Measurements from ENCODE around the gene ITGB3. TPM values are rescaled to one million over a fixed set of nuclear protein-coding genes. Genes with fewer than 3 reads are reported as not detected.

ITGB3 gene
- total and polyA plus RNA-seq, 10 of the 15 experiments (the other 5 are each of a cell fraction or from before 2014, with no cell fraction given) = 0.69 to 22.8 (median 13.6) TPM

DNA sequence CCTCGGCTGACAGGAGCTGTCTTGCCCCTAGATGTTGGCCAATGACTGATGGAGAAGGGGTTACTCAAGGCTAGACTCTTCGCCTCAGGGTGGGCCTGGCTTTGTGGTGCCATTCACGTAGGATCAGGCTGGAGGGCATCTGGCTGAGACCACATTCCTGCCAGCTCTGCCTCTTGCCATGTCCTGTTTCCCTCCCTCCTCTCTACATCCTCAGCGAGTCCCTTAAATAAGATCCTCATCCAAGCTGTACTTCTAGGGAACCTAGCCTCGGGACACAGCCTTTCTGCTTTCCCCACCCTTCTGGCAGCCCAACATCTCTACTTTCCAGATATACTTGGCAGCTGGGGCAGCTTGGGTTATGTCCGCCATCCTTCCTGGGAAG, 42.2 kb downstream of the ITGB3 start (continued):
- no peak for TF ChIP-seq TAF1 (IDR thresholded peaks at IDR 0.05; ENCODE audit: borderline replicate concordance, low read depth, low read length)
- no peak for TF ChIP-seq IKZF2 (IDR thresholded peaks at IDR 0.05)
- TF ChIP-seq ZBED1 (IDR thresholded peaks at IDR 0.05; ENCODE audit: borderline replicate concordance) = no peak
- TF ChIP-seq, protein P1, sequence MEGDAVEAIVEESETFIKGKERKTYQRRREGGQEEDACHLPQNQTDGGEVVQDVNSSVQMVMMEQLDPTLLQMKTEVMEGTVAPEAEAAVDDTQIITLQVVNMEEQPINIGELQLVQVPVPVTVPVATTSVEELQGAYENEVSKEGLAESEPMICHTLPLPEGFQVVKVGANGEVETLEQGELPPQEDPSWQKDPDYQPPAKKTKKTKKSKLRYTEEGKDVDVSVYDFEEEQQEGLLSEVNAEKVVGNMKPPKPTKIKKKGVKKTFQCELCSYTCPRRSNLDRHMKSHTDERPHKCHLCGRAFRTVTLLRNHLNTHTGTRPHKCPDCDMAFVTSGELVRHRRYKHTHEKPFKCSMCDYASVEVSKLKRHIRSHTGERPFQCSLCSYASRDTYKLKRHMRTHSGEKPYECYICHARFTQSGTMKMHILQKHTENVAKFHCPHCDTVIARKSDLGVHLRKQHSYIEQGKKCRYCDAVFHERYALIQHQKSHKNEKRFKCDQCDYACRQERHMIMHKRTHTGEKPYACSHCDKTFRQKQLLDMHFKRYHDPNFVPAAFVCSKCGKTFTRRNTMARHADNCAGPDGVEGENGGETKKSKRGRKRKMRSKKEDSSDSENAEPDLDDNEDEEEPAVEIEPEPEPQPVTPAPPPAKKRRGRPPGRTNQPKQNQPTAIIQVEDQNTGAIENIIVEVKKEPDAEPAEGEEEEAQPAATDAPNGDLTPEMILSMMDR (IDR thresholded peaks at IDR 0.05 in 2 of 3, conservative IDR thresholded peaks at IDR 0.05 in 1 of 3; ENCODE audit: control insufficient read depth in 2 of 3, extremely low read depth in 1 of 3, insufficient read depth in 1 of 3, low read depth in 3 of 3, low read length in 3 of 3) = no peak
- TF ChIP-seq, protein P2, sequence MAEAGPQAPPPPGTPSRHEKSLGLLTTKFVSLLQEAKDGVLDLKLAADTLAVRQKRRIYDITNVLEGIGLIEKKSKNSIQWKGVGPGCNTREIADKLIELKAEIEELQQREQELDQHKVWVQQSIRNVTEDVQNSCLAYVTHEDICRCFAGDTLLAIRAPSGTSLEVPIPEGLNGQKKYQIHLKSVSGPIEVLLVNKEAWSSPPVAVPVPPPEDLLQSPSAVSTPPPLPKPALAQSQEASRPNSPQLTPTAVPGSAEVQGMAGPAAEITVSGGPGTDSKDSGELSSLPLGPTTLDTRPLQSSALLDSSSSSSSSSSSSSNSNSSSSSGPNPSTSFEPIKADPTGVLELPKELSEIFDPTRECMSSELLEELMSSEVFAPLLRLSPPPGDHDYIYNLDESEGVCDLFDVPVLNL (IDR thresholded peaks at IDR 0.05; ENCODE audit: low read depth, low read length) = no peak
- TF ChIP-seq, protein P3, sequence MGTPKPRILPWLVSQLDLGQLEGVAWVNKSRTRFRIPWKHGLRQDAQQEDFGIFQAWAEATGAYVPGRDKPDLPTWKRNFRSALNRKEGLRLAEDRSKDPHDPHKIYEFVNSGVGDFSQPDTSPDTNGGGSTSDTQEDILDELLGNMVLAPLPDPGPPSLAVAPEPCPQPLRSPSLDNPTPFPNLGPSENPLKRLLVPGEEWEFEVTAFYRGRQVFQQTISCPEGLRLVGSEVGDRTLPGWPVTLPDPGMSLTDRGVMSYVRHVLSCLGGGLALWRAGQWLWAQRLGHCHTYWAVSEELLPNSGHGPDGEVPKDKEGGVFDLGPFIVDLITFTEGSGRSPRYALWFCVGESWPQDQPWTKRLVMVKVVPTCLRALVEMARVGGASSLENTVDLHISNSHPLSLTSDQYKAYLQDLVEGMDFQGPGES (IDR thresholded peaks at IDR 0.05) = no peak

DNA sequence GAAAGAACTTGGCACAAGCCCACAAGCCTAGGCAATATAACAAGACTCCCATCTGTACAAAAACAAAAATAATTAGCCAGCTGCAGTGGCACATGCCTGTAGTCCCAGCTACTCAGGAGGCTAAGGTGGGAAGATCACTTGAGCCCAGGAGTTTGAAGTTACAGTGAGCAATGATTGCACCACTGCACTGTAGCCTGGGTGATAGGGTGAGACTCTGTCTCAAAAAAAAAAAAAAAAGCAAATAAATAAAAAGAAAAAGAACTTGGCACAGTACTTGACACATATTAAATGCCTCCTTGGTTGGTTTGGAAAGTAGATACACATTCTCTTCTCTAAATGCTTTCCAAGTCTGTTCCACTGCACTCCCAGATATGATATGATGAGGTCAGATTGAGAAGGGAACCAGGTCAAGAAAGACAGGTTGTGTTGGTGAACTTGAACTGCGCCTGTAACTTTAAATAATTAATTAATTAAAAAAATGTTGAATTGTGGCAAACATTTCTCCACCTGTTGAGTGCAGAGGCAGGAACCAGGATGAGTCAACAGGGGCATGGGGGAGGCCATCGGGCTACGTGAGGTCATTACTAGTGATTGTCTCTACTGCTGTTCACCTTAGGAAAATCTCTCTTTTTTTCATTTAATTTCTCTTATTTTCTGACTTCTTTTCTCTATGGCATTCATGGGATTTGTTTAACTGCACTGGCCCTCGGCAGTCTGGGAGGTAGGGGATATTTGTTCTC, 44.2 kb downstream of the ITGB3 start:
- ChIA-PET CTCF (interaction anchor here (0.6 kb wide), 2 partner anchors 9 to 13 kb away, joined by 3 read pairs; no protein-coding TSS in a partner anchor), POLR2A (interaction anchor here (0.9 kb wide), 1 partner anchor 11 kb away, joined by 3 read pairs; no protein-coding TSS in a partner anchor), RAD21 (ENCODE audit: unreplicated experiment) (no interaction called here), SMC1A (ENCODE audit: uncharacterized antibody, unreplicated experiment) (no interaction called here)
- Histone ChIP-seq H3K36me3 (ENCODE audit: control insufficient read depth in 2 of 2, insufficient read depth in 2 of 2, low read length in 1 of 2) (peaks cover 0 to 2% of the 10 kb centered on the region in 2 experiments; a peak in 1 of 4 replicates), H3K27ac (ENCODE audit: control insufficient read depth, insufficient read depth) (no peak overlapping the region), H3K27me3 (replicated peaks in 1 of 2; ENCODE audit: control insufficient read depth in 2 of 2, insufficient read depth in 2 of 2, low read length in 1 of 2) (no peaks in the 10 kb centered on the region), H4K20me1 (ENCODE audit: control insufficient read depth, insufficient read depth) (no peaks in the 10 kb centered on the region), H3K9ac (ENCODE audit: control insufficient read depth, insufficient read depth, low read length) (no peak overlapping the region), H3K4me3 (no peak overlapping the region), H3K4me1 (ENCODE audit: control insufficient read depth, insufficient read depth, low read length) (no peaks in the 10 kb centered on the region), H3K79me2 (ENCODE audit: control insufficient read depth, insufficient read depth, low read length) (no peaks in the 10 kb centered on the region), H3K4me2 (ENCODE audit: control insufficient read depth, insufficient read depth) (no peak overlapping the region), H2AFZ (ENCODE audit: control insufficient read depth, low read depth, low read length) (no peak overlapping the region), H3K9me3 (replicated peaks; ENCODE audit: control insufficient read depth, insufficient read depth, low read length) (no peaks in the 10 kb centered on the region)
- 82% methylated on average over 4 of the region's 4 CpGs for WGBS (ENCODE audit: insufficient coverage, insufficient replicate concordance, low lambda C conversion rate, missing lambda C conversion rate)
- intact Hi-C loops (cut with micrococcal nuclease; ENCODE audit: unreplicated experiment) (no loop called here), in situ Hi-C loops (cut with MboI) (no loop called here)
- no peak for ATAC-seq
- FAIRE-seq = no peak
- BruUV-seq (replicated peaks) = no TSS peak
- no peak for DNase-seq (ENCODE audit: low read depth, low spot score)
- TF ChIP-seq NFYA (IDR thresholded peaks at IDR 0.05; ENCODE audit: borderline replicate concordance, low read depth, low read length) (no peak), CBX5 (IDR thresholded peaks at IDR 0.05; ENCODE audit: low read depth) (no peak), BRCA1 (IDR thresholded peaks at IDR 0.05; ENCODE audit: low read depth, low read length) (no peak), SIX5 (IDR thresholded peaks at IDR 0.05; ENCODE audit: low read depth, low read length, severe bottlenecking) (no peak), YBX1 (IDR thresholded peaks at IDR 0.05) (no peak), EED (IDR thresholded peaks at IDR 0.05; ENCODE audit: low read depth) (no peak), BMI1 (IDR thresholded peaks at IDR 0.05; ENCODE audit: borderline replicate concordance) (no peak), PML (IDR thresholded peaks at IDR 0.05; ENCODE audit: low read length) (no peak), CHD2 (IDR thresholded peaks at IDR 0.05; ENCODE audit: borderline replicate concordance, low read depth, low read length) (no peak), ZZZ3 (IDR thresholded peaks at IDR 0.05; ENCODE audit: control insufficient read depth, insufficient read length, low read depth) (no peak), NBN (IDR thresholded peaks at IDR 0.05) (no peak), MYB (IDR thresholded peaks at IDR 0.05; ENCODE audit: borderline replicate concordance, low read depth, low read length) (no peak), SREBF1 (IDR thresholded peaks at IDR 0.05; ENCODE audit: low read length) (no peak), ZNF384 (IDR thresholded peaks at IDR 0.05; ENCODE audit: borderline replicate concordance, low read depth, low read length) (no peak)
